Chondrocyte (in vitro differentiated cells): ENCODE measurements around the gene WWOX. TPM values are rescaled to one million over a fixed set of nuclear protein-coding genes. Genes with fewer than 3 reads are reported as not detected.

Experiments used
- DNase-seq: peaks from one replicate; pipeline ENCODE4 v3.0.0; 2021; ENCODE audit warnings: mixed read lengths, low spot score
- H3K27ac Mint-ChIP-seq: one replicate; pipeline ENCODE4 v1.8.0; 2021; ENCODE audit warnings: mild to moderate bottlenecking, moderate library complexity, mixed read lengths; ENCODE audit not compliant: unreplicated experiment
- H3K27me3 Mint-ChIP-seq: 2 replicates; pipeline ENCODE4 v1.8.0; 2021; ENCODE audit warnings: low read depth, mixed read lengths
- H3K36me3 Mint-ChIP-seq: 2 replicates; pipeline ENCODE4 v1.8.0; 2021; ENCODE audit warnings: low read depth, mixed read lengths
- H3K4me1 Mint-ChIP-seq: 2 replicates; pipeline ENCODE4 v1.8.0; 2021; ENCODE audit warnings: low read depth, mild to moderate bottlenecking, mixed read lengths
- H3K4me3 Mint-ChIP-seq: one replicate; pipeline ENCODE4 v1.8.0; 2021; ENCODE audit warnings: mild to moderate bottlenecking, moderate library complexity, mixed read lengths; ENCODE audit not compliant: unreplicated experiment
- H3K9me3 Mint-ChIP-seq: 2 replicates; pipeline ENCODE4 v1.8.0; 2021; ENCODE audit warnings: low read depth, mixed read lengths
- total RNA-seq: library from RNA; stranded (reverse); gene quantifications from 3 replicates; pipeline ENCODE4 v1.2.1, GENCODE V29; 2021
- TF ChIP-seq, protein P1 (sequence below): fragments of 200-600 bp; sonication (generic); IDR thresholded peaks from 2 replicates; pipeline ENCODE4 v1.5.0; 2021; ENCODE audit warnings: antibody characterized with exemption, mild to moderate bottlenecking, moderate library complexity

Gene WWOX
- total RNA-seq, 1 donor from 2014 or later = 12.1 TPM

DNA sequence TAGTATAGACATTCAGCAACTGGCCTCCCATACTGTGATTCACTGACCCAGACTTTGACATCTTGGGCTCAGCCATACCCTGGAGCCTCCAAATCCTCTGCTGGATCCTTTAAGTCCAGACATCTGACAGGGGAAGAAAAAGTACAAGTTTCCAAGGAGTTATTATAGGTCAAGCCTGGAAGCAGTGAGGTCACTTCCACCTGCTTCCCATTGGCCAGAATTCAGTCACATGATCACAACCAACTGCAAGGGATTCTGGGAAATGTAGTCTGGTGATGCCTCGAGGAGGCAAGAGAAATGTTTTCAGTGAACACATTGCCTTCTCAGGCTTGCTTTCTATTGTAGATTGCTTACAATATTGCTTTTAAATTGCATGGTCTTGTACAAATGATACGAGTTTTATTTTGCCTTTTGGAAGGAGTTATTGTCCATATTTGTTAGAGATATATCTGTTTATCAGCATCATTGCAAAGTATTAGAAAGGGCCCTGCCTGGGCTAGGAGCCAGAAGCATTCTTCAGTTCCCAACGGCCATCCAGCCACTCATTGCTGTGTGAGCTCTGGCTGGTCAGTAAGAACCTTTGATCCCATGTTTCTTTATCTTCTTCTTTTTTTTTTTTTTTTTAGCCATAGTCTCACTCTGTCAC lies 696.9 kb downstream of the WWOX start:
- TF ChIP-seq, protein P1, sequence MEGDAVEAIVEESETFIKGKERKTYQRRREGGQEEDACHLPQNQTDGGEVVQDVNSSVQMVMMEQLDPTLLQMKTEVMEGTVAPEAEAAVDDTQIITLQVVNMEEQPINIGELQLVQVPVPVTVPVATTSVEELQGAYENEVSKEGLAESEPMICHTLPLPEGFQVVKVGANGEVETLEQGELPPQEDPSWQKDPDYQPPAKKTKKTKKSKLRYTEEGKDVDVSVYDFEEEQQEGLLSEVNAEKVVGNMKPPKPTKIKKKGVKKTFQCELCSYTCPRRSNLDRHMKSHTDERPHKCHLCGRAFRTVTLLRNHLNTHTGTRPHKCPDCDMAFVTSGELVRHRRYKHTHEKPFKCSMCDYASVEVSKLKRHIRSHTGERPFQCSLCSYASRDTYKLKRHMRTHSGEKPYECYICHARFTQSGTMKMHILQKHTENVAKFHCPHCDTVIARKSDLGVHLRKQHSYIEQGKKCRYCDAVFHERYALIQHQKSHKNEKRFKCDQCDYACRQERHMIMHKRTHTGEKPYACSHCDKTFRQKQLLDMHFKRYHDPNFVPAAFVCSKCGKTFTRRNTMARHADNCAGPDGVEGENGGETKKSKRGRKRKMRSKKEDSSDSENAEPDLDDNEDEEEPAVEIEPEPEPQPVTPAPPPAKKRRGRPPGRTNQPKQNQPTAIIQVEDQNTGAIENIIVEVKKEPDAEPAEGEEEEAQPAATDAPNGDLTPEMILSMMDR = no peak
- no peaks in the 10 kb centered on the region for H3K4me1 Mint-ChIP-seq
- H3K36me3 Mint-ChIP-seq = no peaks in the 10 kb centered on the region

DNA sequence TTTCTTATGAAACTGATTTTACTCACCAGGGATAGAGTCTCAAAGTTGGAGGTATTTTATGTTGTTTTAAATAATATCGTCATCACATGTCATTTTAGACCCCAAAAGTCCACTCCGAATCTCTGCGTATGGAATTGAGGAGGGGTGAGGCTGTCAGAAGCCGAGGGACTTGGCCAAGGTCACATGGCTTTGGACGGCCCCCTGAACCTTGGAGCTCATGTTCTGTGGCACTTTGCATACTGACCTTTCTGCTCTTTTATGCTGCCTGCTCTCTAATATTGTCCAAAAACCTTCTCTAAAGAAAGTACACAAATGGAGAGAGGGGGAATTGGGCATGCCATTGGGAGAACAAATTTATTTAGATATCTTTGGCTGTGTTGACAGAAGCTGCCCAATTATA lies 700.0 kb downstream of the WWOX start:
- Mint-ChIP-seq H3K4me1 (no peaks in the 10 kb centered on the region), H3K9me3 (peaks cover 2% of the 10 kb centered on the region), H3K4me3 (no peak overlapping the region), H3K27ac (no peak overlapping the region), H3K36me3 (no peaks in the 10 kb centered on the region), H3K27me3 (no peaks in the 10 kb centered on the region)
- TF ChIP-seq, protein P1 = no peak
- no peak for DNase-seq

More for the DNA sequence above, 696.9 kb downstream of the WWOX start:
- Mint-ChIP-seq H3K27me3 (no peaks in the 10 kb centered on the region), H3K27ac (no peak overlapping the region), H3K4me3 (no peak overlapping the region), H3K9me3 (peaks cover 2% of the 10 kb centered on the region)
- DNase-seq = no peak

DNA sequence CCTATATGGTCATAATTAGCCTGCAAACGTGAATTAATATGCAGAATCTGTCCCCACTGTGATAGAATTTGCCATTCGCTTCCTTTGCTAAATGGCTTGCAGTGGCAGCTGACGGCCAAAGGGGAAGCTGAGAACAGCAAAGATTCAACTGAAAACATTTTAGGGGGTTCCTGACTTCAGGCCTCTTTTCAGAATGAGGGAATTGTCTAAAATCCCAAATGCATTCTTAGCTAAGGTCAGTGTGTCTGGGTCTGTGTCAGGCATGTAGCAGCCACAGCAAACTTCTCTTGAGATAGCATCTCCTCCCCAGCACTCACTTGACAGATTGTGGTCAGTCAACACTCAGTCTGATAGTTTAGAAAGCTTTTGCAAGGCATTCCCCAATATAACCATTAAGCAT lies 701.1 kb downstream of the WWOX start:
- H3K4me3 Mint-ChIP-seq = no peak overlapping the region
- no peak overlapping the region for H3K27ac Mint-ChIP-seq
- TF ChIP-seq, protein P1 = no peak
- H3K4me1 Mint-ChIP-seq = no peaks in the 10 kb centered on the region
- DNase-seq = no peak
- no peaks in the 10 kb centered on the region for H3K36me3 Mint-ChIP-seq
- H3K9me3 Mint-ChIP-seq = peaks cover 3% of the 10 kb centered on the region
- H3K27me3 Mint-ChIP-seq = no peaks in the 10 kb centered on the region

DNA sequence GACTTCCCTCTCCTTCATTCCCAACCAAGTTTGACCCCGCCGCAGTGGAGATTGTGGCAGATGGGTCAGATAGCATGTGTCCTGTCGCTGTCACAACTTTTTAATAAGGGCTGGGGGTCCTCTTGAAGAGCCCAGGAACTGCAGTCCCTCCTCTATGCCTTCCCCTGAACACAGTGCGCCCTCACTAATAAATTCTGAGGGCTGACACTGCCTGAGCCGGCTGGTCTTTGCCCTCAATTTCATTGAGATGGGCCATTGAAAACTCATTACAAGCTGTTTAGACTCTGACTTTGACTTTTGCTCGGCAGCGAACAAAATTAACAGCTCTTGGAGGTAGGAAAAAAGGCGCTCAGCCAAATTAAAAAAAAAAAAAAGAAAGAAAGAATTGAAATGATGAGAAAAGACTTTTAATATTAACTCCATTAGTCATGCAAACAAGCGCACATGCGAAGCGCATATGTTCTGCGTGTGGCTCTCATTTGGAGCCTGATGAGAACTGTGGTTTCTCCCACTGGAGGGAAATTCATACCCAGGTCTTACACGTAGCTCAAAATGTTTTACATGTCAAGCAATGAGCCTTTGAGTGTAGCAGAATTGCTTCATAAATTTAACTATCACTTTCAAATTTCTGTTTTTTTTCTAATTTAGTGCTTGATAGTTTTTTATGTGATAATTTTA lies 704.7 kb downstream of the WWOX start:
- Mint-ChIP-seq H3K36me3 (peaks cover 1% of the 10 kb centered on the region), H3K9me3 (peaks cover 15% of the 10 kb centered on the region), H3K4me3 (no peak overlapping the region), H3K4me1 (no peaks in the 10 kb centered on the region), H3K27ac (no peak overlapping the region), H3K27me3 (no peaks in the 10 kb centered on the region)
- TF ChIP-seq, protein P1 = no peak
- no peak for DNase-seq

DNA sequence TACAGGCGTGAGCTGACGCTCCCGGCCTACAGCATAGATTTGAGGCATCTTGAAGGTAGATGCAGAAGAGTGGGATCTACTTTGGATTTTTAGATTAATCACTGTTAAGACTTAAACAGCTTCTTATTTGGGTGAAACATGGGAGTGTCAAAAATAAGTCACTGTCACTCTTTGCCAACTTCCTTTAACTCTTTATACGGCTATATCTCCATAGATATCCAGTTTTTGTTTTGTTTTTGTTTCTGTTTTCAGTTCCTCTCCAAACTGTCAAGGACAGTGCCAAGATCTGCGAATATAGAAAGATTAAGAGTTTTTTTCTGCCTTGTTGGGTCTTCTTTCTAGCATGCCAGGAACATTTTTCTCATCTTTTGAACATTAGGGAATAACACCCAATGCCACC lies 706.1 kb downstream of the WWOX start:
- Mint-ChIP-seq H3K36me3 (peaks cover 1% of the 10 kb centered on the region), H3K4me3 (no peak overlapping the region), H3K27ac (no peak overlapping the region), H3K4me1 (no peaks in the 10 kb centered on the region), H3K9me3 (peaks cover 15% of the 10 kb centered on the region), H3K27me3 (no peaks in the 10 kb centered on the region)
- DNase-seq = no peak
- TF ChIP-seq, protein P1 = no peak
